GM23338 (cell line): ENCODE measurements around the gene SLC17A5. TPM values are rescaled to one million over a fixed set of nuclear protein-coding genes. Genes with fewer than 3 reads are reported as not detected.

Source experiments
- ATAC-seq: fragments of 200-7000 bp; cut with Tn5 transposase; 3 replicates; pipeline ENCODE4 v1.9.1; 2020
- DNase-seq: peaks from one replicate; pipeline ENCODE4 v3.0.0-alpha.2; 2015; ENCODE audit warnings: low spot score
- H2AFZ ChIP-seq: fragments of 200-600 bp; sonication (generic); 2 replicates; pipeline ENCODE4 v1.8.0; 2016; ENCODE audit warnings: antibody characterized with exemption, mild to moderate bottlenecking, moderate library complexity
- H3F3A ChIP-seq: fragments of 200-600 bp; sonication (generic); replicated peaks from 2 replicates; pipeline ENCODE4 v1.8.0; 2017; ENCODE audit warnings: antibody characterized with exemption, mixed run types, low read depth
- H3K27ac ChIP-seq: fragments of 200-600 bp; sonication (generic); 2 replicates; pipeline ENCODE4 v1.6.1; 2016; ENCODE audit warnings: low read depth
- H3K27me3 ChIP-seq: fragments of 200-600 bp; sonication (generic); 2 replicates; pipeline ENCODE4 v1.8.0; 2016; ENCODE audit warnings: mild to moderate bottlenecking, mixed run types, moderate library complexity; ENCODE audit not compliant: insufficient read depth
- H3K36me3 ChIP-seq: fragments of 200-600 bp; sonication (generic); 2 replicates; pipeline ENCODE4 v1.8.0; 2016; ENCODE audit warnings: mild to moderate bottlenecking; ENCODE audit not compliant: insufficient read depth
- H3K4me1 ChIP-seq: fragments of 200-600 bp; sonication (generic); 2 replicates; pipeline ENCODE4 v1.8.0; 2016; ENCODE audit warnings: mild to moderate bottlenecking, moderate library complexity; ENCODE audit not compliant: insufficient read depth
- H3K4me2 ChIP-seq: fragments of 200-600 bp; sonication (generic); 2 replicates; pipeline ENCODE4 v1.7.1; 2017; ENCODE audit warnings: mixed run types
- H3K4me3 ChIP-seq: fragments of 200-600 bp; sonication (generic); 2 replicates; pipeline ENCODE4 v1.6.1; 2016; ENCODE audit warnings: mixed run types
- H3K79me2 ChIP-seq: fragments of 200-600 bp; sonication (generic); replicated peaks from 2 replicates; pipeline ENCODE4 v1.8.0; 2017; ENCODE audit warnings: mild to moderate bottlenecking; ENCODE audit not compliant: insufficient read depth
- H3K9me2 ChIP-seq: fragments of 200-600 bp; sonication (generic); 2 replicates; pipeline ENCODE4 v1.8.0; 2017; ENCODE audit not compliant: insufficient read depth
- H4K20me1 ChIP-seq: fragments of 200-600 bp; sonication (generic); replicated peaks from 2 replicates; pipeline ENCODE4 v1.8.0; 2017; ENCODE audit warnings: mild to moderate bottlenecking; ENCODE audit not compliant: insufficient read depth
- H3K27ac Mint-ChIP-seq: 2 replicates; pipeline ENCODE4 v1.8.0; 2020; ENCODE audit warnings: inconsistent platforms, mild to moderate bottlenecking, moderate library complexity, mixed read lengths
- H3K27me3 Mint-ChIP-seq: 3 replicates; pipeline ENCODE4 v1.8.0; 2022; ENCODE audit warnings: low read depth, mild to moderate bottlenecking, moderate library complexity, mixed read lengths, inconsistent platforms; ENCODE audit not compliant: insufficient read depth, poor library complexity
- H3K36me3 Mint-ChIP-seq: 3 replicates; pipeline ENCODE4 v1.8.0; 2021; ENCODE audit warnings: low read depth, mild to moderate bottlenecking, inconsistent platforms, moderate library complexity, mixed read lengths
- H3K4me1 Mint-ChIP-seq: 3 replicates; pipeline ENCODE4 v1.8.0; 2020; ENCODE audit warnings: mild to moderate bottlenecking, inconsistent platforms, mixed read lengths
- H3K4me3 Mint-ChIP-seq: 3 replicates; pipeline ENCODE4 v1.8.0; 2021; ENCODE audit warnings: moderate library complexity, mild to moderate bottlenecking, inconsistent platforms, mixed read lengths
- H3K9me3 Mint-ChIP-seq: 3 replicates; pipeline ENCODE4 v1.8.0; 2020; ENCODE audit warnings: moderate library complexity, mild to moderate bottlenecking, inconsistent platforms, mixed read lengths
- CTCF ChIP-seq, 2 experiments: fragments of 200-600 bp in 1 of 2; sonication (generic) in 1 of 2; conservative IDR thresholded peaks; 2 replicates each; pipeline versions ENCODE4 v1.5.1 to v1.6.1; 2016 to 2017; ENCODE audit warnings: antibody characterized with exemption in 2 of 2, low read depth in 2 of 2, mild to moderate bottlenecking in 2 of 2, moderate library complexity in 1 of 2
- ETS1 ChIP-seq: IDR thresholded peaks from 2 replicates; pipeline ENCODE4 v1.6.1; 2016; ENCODE audit warnings: antibody characterized with exemption
- EZH2 ChIP-seq: fragments of 200-600 bp; sonication (generic); IDR thresholded peaks from one replicate; pipeline ENCODE4 v1.8.0; 2017; ENCODE audit warnings: antibody characterized with exemption, mild to moderate bottlenecking, low read depth; ENCODE audit not compliant: unreplicated experiment
- EZH2phosphoT487 ChIP-seq: fragments of 200-600 bp; sonication (generic); IDR thresholded peaks from one replicate; pipeline ENCODE4 v1.8.1; 2018; ENCODE audit warnings: antibody characterized with exemption; ENCODE audit not compliant: unreplicated experiment
- NANOG ChIP-seq: IDR thresholded peaks from 2 replicates; pipeline ENCODE4 v1.6.1; 2016; ENCODE audit warnings: antibody characterized with exemption, borderline replicate concordance
- POLR2AphosphoS5 ChIP-seq: IDR thresholded peaks from 2 replicates; pipeline ENCODE4 v1.6.1; 2016; ENCODE audit warnings: antibody characterized with exemption, low read depth
- REST ChIP-seq: IDR thresholded peaks from one replicate; pipeline ENCODE4 v1.6.1; 2018; ENCODE audit warnings: antibody characterized with exemption; ENCODE audit not compliant: unreplicated experiment
- STAT1 ChIP-seq: IDR thresholded peaks from one replicate; pipeline ENCODE4 v1.6.1; 2016; ENCODE audit warnings: antibody characterized with exemption; ENCODE audit not compliant: unreplicated experiment
- ZNF114 ChIP-seq: fragments of 250-450 bp; sonication (Bioruptor Pico); IDR thresholded peaks from 2 replicates; pipeline ENCODE4 v1.5.0; 2020; ENCODE audit warnings: mild to moderate bottlenecking, moderate library complexity
- ZNF331 ChIP-seq: fragments of 250-450 bp; sonication (Bioruptor Pico); IDR thresholded peaks from 2 replicates; pipeline ENCODE4 v1.5.0; 2020; ENCODE audit warnings: low read depth, mild to moderate bottlenecking, moderate library complexity
- polyA plus RNA-seq: library from polyadenylated mRNA; unstranded; fragments of >200 nt; fragmentation: Nextera tagmentation; extraction: Ambion mirVana; gene quantifications from 2 replicates; pipeline ENCODE4 v1.2.1, GENCODE V29; 2016
- total RNA-seq: library from RNA; depleted of rRNA; stranded (reverse); fragments of >200 nt; shearing (Covaris generic); gene quantifications from 2 replicates; pipeline ENCODE4 v1.2.3, GENCODE V29; 2014

SLC17A5 gene
- total and polyA plus RNA-seq, 2 experiments from 2014 or later, result 9.2 to 17.7 TPM

GRCh38 chr6:73679009-73679408, 25.2 kb upstream of the SLC17A5 start:
- no peak for ATAC-seq
- TF ChIP-seq NANOG (no peak), CTCF (conservative IDR thresholded peaks at IDR 0.05; ENCODE audit: low read depth in 2 of 2) (no peak), ETS1 (no peak), EZH2 (no peak), POLR2AphosphoS5 (no peak), ZNF114 (CRISPR knock-in tag) (no peak), ZNF331 (no peak), STAT1 (no peak), REST (no peak), EZH2phosphoT487 (no peak)
- Histone ChIP-seq H3K27me3 (no peaks in the 10 kb centered on the region), H3K4me3 (no peak overlapping the region), H2AFZ (peak overlapping the region; percentile 80; the same call in 1 of the 2 replicates), H3K4me2 (no peak overlapping the region), H3K9me2 (no peaks in the 10 kb centered on the region), H3F3A (no peaks in the 10 kb centered on the region), H3K79me2 (no peaks in the 10 kb centered on the region), H4K20me1 (no peaks in the 10 kb centered on the region), H3K4me1 (no peaks in the 10 kb centered on the region), H3K36me3 (no peaks in the 10 kb centered on the region), H3K27ac (no peak overlapping the region)
- no peaks in the 10 kb centered on the region for H3K27me3 Mint-ChIP-seq
- no peak overlapping the region for H3K4me3 Mint-ChIP-seq
- no peaks in the 10 kb centered on the region for H3K4me1 Mint-ChIP-seq
- H3K36me3 Mint-ChIP-seq, result peaks cover 7% of the 10 kb centered on the region
- no peak for DNase-seq
- H3K27ac Mint-ChIP-seq, result no peak overlapping the region
- peaks cover 20% of the 10 kb centered on the region for H3K9me3 Mint-ChIP-seq
